HG02870 (cell line): ENCODE results near the gene PUS1.
"Not testable (repeated sequence)": the region's sequence is repeated elsewhere in the genome, so short reads cannot be mapped to it uniquely, and the experiment has no call there.

Source experiments
- ATAC-seq: cut with Tn5 transposase; IDR thresholded peaks from one replicate; pipeline ENCODE4 v1.9.1; 2021; ENCODE audit warnings: mild to moderate bottlenecking, moderate library complexity; ENCODE audit not compliant: unreplicated experiment

PUS1 gene

DNA sequence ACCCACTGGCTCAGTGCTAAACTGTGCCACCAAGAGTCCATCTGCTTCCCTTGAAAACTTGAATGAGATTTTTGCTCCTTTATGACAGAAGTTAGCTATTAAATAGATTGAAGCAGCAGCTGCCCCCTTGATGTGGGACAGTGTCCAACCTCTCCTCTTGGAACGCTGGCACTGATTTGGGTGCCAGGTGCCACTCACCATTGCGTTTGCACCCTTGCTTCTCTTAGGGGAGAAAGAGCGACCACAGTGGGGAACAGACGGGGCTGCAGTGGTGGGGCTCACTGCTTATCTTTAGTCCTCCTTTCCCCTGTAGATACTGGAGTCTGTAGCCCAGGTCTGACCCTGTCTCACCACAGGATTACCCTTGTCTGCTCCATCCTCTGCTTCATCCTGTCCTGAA, 30.0 kb downstream of the PUS1 start:
- ATAC-seq, result no peak

- ATAC-seq, result no peak
These were observed 30.8 kb downstream of the PUS1 start for GRCh38 chr12:131959641-131960589.

DNA sequence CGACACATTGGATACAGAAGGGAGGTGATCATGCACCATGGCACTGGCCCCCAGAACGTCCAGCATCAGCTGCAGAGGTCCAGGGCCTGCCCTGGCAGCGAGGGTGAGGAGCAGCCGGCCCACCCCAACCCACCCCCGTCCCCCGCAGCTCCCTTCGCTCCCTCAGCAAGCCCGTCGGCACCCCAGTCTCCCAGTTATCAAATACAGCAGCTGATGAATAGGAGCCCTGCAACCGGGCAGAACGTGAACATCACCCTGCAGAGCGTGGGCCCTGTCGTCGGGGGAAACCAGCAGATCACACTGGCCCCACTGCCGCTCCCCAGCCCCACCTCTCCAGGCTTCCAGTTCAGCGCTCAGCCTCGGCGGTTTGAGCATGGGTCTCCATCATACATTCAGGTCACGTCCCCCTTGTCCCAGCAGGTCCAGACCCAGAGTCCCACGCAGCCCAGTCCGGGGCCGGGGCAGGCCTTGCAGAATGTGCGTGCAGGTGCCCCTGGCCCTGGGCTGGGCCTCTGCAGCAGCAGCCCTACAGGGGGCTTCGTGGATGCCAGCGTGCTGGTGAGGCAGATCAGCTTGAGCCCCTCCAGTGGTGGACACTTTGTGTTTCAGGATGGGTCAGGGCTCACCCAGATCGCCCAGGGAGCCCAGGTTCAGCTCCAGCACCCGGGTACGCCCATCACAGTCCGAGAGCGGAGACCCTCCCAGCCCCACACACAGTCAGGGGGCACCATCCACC, 31.7 kb downstream of the PUS1 start:
- ATAC-seq, result not testable (repeated sequence)

GRCh38 chr12:131961328-131961727, 32.3 kb downstream of the PUS1 start:
- ATAC-seq, result not testable (repeated sequence)

DNA sequence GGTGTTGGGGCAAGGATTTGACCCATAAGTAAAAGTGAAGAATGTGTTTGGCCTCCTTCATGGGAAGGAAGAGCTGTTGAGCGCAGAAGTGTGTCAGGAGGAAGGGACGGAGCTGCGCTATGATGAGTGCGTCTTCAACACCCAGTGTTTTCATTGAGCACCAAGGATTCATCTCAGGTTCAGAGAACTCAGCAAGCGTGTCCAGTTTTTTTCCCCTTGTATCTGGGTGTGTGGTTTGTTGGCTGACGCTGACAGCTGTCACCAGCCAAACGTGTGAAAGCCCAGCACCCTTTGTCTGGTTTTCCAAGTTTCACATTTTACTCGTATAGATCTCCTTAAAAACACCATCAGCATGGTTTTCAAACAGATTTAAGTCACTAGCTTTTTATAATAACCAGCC, 33.0 kb downstream of the PUS1 start:
- no peak for ATAC-seq

GRCh38 chr12:131963381-131963780, 34.3 kb downstream of the PUS1 start:
- no peak for ATAC-seq

DNA sequence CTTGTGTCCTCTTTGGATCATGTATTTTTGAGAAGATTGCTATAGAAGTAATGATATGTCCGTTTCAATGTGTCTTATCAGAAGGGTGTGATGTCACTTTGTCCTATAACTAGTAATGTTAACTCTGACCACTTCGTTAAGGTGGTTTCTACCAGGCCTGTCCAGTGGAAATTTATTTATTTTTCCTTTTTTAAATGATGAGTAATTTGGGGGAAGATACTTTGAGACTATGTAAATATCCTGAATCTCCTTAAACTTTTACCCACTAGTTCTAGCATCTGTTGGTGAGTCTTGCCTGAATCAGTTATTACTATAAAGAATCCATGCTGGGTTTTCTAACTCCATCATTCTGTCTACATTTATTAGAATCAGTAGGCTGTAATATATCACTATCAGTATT, 36.0 kb downstream of the PUS1 start:
- no peak for ATAC-seq

- no peak for ATAC-seq
These were observed 42.1 kb downstream of the PUS1 start for GRCh38 chr12:131971226-131971625.

DNA sequence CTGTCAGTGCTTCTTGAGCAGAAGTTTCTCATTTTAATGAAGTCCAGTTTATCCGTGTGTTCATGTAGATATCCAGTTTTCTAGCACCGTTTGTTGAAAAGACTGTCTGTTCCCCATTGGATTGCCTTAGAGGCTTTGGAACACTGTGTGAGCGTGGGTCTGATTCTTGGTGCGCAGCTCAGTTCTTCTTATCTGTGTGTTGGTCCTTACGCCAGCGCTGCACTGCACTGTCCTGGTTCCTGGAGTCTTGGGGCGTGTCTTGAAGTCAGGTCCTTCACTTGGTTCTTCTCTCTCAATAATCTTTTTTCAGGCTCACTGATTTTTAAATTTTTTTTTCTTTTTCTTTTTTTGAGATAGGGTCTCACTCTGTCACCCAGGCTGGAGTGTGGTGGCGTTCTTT, 46.2 kb downstream of the PUS1 start:
- ATAC-seq, result no peak

DNA sequence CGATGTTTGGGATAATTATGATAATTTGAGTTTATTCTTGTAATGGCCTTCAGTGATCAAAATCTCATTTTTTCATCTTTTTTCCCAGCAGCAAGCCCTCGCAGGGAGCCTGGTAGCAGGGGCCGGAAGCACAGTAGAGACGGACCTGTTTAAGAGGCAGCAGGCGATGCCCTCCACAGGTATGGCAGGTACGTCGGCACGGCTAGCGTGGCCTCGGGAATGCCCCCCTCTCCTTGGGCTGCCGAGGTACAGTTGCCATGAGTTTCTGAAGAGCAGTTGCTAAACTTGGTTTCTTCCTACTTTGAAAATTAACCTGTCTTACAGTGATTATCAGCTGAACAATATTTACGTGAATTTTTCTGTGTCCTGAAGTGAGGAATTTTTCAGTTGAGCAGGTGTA, 50.5 kb downstream of the PUS1 start:
- no peak for ATAC-seq

DNA sequence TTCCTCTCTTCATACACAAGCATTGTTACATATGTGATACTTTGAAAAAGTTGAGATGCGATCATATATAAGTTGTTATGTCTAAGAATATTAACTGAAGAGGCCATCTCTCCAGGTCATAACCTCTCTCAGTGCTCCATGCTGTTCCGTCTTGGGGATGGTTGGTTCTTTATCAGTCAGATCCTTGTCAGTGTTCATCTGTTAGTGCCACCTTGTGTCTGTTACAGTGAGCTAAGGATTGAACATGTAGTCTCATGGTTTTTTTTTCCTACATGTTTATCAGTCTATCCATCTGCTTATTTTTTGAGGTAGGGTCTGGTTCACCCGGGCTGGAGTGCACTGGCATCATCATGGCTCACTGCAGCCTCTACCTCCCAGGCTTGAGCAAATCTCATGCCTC, 51.2 kb downstream of the PUS1 start:
- ATAC-seq, result no peak

DNA sequence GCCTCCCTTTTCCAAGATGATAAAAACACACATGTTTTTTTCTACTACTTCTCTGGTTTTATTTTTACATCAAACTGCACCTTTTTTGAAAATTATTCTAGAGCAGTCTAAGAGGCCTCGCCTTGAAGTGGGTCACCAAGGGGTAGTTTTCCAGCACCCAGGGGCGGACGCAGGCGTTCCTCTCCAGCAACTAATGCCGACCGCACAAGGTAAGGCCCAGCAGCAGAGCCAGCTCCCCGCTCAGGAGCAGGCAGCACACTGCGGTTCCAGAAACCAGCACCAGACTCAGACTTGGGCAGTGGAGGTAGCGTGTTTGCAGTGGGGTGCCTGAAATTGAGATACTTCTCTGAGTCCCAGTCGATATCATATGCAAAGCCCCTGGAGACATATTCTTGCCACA, 52.3 kb downstream of the PUS1 start:
- no peak for ATAC-seq

DNA sequence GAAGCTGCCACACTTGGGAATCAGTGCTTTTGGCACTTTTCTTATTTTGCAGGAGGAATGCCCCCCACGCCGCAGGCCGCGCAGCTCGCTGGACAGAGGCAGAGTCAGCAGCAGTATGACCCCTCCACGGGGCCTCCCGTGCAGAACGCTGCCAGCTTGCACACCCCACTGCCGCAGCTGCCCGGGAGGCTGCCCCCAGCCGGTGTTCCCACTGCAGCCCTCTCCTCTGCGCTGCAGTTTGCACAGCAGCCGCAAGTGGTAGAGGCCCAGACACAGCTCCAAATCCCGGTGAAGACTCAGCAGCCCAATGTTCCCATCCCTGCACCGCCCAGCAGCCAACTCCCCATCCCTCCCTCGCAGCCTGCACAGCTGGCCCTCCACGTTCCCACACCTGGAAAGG, 53.0 kb downstream of the PUS1 start:
- ATAC-seq, result no peak

GRCh38 chr12:131983026-131983425, 54.0 kb downstream of the PUS1 start:
- ATAC-seq, result no peak

DNA sequence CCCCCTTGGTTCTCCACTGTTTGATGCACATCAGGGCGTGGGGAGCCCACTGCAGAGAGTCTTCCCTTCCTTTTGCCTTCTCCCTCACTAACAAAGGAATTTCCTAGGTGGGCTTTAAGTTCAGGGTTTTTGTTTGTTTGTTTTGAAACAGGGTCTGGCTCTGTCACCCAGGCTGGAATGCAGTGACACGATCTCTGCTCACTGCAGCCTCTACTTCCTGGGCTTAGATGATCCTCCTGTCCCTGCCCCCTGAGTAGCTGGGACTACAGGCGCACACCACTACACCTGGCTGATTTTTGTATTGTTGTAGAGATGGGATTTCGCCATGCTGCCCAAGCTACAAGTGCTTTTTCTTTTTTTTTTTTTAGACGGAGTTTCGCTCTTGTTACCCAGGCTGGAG, 54.5 kb downstream of the PUS1 start:
- ATAC-seq, result no peak

GRCh38 chr12:131984334-131984733, 55.3 kb downstream of the PUS1 start:
- ATAC-seq, result no peak

GRCh38 chr12:131985510-131985875, 56.4 kb downstream of the PUS1 start:
- not testable (repeated sequence) for ATAC-seq

DNA sequence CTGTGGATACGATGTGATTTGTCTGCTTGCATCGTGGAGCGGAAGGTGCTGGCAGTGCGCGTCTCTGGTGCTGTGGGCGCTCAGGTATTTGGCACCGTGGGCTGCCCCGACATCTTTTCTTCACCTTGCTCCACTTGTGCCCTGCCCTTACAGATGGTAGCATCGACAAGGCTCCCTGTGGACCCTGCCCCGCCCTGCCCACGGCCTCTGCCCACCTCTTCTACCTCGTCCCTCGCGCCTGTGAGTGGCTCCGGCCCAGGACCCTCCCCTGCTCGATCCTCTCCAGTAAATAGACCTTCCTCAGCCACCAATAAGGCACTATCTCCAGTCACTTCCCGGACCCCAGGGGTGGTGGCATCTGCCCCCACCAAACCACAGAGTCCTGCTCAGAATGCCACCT, 57.3 kb downstream of the PUS1 start:
- ATAC-seq, result no peak

GRCh38 chr12:131986910-131987309, 57.8 kb downstream of the PUS1 start:
- ATAC-seq, result no peak

GRCh38 chr12:131987552-131987951, 58.5 kb downstream of the PUS1 start:
- no peak for ATAC-seq

DNA sequence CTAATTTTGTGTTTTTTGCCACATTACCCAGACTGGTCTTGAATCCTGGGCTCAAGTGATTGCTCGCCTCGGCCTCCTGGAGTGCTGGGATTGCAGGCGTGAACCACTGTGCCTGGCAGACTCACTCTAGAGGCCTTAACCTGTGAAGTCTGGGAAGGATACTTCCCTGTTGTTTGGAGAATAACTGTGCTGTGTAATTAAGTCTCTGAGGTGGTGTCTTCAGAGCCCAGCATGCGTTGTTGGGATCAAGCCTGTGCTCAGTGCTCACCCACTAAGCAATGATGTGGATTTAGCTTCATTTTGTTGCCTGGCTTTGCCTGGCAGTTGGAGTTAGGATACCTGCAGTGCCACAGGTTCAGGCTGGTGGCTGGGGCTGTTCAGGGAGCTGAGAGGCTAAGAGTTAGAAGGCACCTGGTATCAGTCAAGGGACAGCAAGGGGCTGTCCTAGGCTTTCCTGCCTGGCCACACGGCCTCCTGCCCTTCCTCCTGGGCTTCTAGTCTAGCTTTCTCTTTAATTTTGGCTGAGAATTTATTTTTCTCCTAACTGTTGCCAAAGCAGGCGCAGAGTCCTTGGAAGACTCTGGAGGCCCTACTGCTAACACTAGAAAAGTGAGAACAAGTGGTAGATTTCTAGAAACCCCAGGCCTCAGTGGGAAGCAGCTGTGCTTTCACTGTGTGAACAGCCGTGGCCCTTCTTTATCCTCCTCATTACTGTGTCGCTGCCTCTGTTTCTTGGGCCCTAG, 59.1 kb downstream of the PUS1 start:
- ATAC-seq, result no peak
